Measurements from ENCODE around the gene GPR101. TPM values are rescaled to one million over a fixed set of nuclear protein-coding genes. Genes with fewer than 3 reads are reported as not detected.
A peak's percentile ranks its signal among the peaks of the same experiment; 100 is the strongest.

The GPR101 gene
- not detected in 2 replicates for total RNA-seq (2012; rRNA removed)

- peaks cover 72% of the 10 kb centered on the region for H3K27me3 ChIP-seq (ENCODE audit: control insufficient read depth, insufficient read depth, low read length)
- H3K4me1 ChIP-seq (ENCODE audit: control insufficient read depth, insufficient read depth, low read length), result peaks cover 5% of the 10 kb centered on the region
- no peak within 1 kb of the TSS for H3K4me2 ChIP-seq (ENCODE audit: low read length)
- no peaks in the 10 kb centered on the region for H3K36me3 ChIP-seq (ENCODE audit: insufficient read depth, low read length)
- no peak within 1 kb of the TSS for H3K9ac ChIP-seq (ENCODE audit: low read depth, low read length)
- H3K9me3 ChIP-seq (replicated peaks; ENCODE audit: low read length), result peaks cover 3% of the 10 kb centered on the region
- no peak within 1 kb of the TSS for H3K4me3 ChIP-seq (ENCODE audit: low read length)
These were observed at the start of gene GPR101 for GRCh38 chrX:137033774-137034507. GPR101 (minus strand) TSS chrX:137033995; CDS start chrX:137031674, 2,321 bp downstream.

GRCh38 chrX:137081239-137081638 lies 47.4 kb upstream of the GPR101 start:
- Histone ChIP-seq H3K36me3 (ENCODE audit: insufficient read depth, low read length) (no peaks in the 10 kb centered on the region), H3K27me3 (ENCODE audit: control insufficient read depth, insufficient read depth, low read length) (no peaks in the 10 kb centered on the region), H3K9ac (ENCODE audit: low read depth, low read length) (no peak overlapping the region), H3K4me1 (ENCODE audit: control insufficient read depth, insufficient read depth, low read length) (no peaks in the 10 kb centered on the region), H3K4me3 (ENCODE audit: low read length) (no peak overlapping the region), H3K9me3 (replicated peaks; ENCODE audit: low read length) (no peaks in the 10 kb centered on the region), H3K4me2 (ENCODE audit: low read length) (no peak overlapping the region)

- Histone ChIP-seq H3K4me2 (ENCODE audit: low read length) (no peak overlapping the region), H3K4me1 (ENCODE audit: control insufficient read depth, insufficient read depth, low read length) (no peaks in the 10 kb centered on the region), H3K9me3 (replicated peaks; ENCODE audit: low read length) (no peaks in the 10 kb centered on the region), H3K27me3 (ENCODE audit: control insufficient read depth, insufficient read depth, low read length) (no peaks in the 10 kb centered on the region), H3K4me3 (ENCODE audit: low read length) (no peak overlapping the region), H3K9ac (ENCODE audit: low read depth, low read length) (no peak overlapping the region), H3K36me3 (ENCODE audit: insufficient read depth, low read length) (no peaks in the 10 kb centered on the region)
These were observed 38.6 kb upstream of the GPR101 start for GRCh38 chrX:137072396-137072795.

- Histone ChIP-seq H3K4me1 (ENCODE audit: control insufficient read depth, insufficient read depth, low read length) (no peaks in the 10 kb centered on the region), H3K4me3 (ENCODE audit: low read length) (no peak overlapping the region), H3K9me3 (replicated peaks; ENCODE audit: low read length) (no peaks in the 10 kb centered on the region), H3K27me3 (ENCODE audit: control insufficient read depth, insufficient read depth, low read length) (no peaks in the 10 kb centered on the region), H3K9ac (ENCODE audit: low read depth, low read length) (no peak overlapping the region), H3K36me3 (ENCODE audit: insufficient read depth, low read length) (no peaks in the 10 kb centered on the region), H3K4me2 (ENCODE audit: low read length) (no peak overlapping the region)
These were observed 37.8 kb upstream of the GPR101 start for GRCh38 chrX:137071596-137071995.

- Histone ChIP-seq H3K9ac (ENCODE audit: low read depth, low read length) (no peak overlapping the region), H3K4me1 (ENCODE audit: control insufficient read depth, insufficient read depth, low read length) (no peaks in the 10 kb centered on the region), H3K36me3 (ENCODE audit: insufficient read depth, low read length) (no peaks in the 10 kb centered on the region), H3K4me3 (ENCODE audit: low read length) (no peak overlapping the region), H3K9me3 (replicated peaks; ENCODE audit: low read length) (no peaks in the 10 kb centered on the region), H3K27me3 (ENCODE audit: control insufficient read depth, insufficient read depth, low read length) (no peaks in the 10 kb centered on the region), H3K4me2 (ENCODE audit: low read length) (no peak overlapping the region)
These were observed 33.4 kb upstream of the GPR101 start for GRCh38 chrX:137067147-137067546.

- no peaks in the 10 kb centered on the region for H3K4me1 ChIP-seq (ENCODE audit: control insufficient read depth, insufficient read depth, low read length)
- H3K4me2 ChIP-seq (ENCODE audit: low read length), result no peak overlapping the region
- no peaks in the 10 kb centered on the region for H3K9me3 ChIP-seq (replicated peaks; ENCODE audit: low read length)
- H3K4me3 ChIP-seq (ENCODE audit: low read length), result no peak overlapping the region
- no peaks in the 10 kb centered on the region for H3K36me3 ChIP-seq (ENCODE audit: insufficient read depth, low read length)
- no peak overlapping the region for H3K9ac ChIP-seq (ENCODE audit: low read depth, low read length)
- no peaks in the 10 kb centered on the region for H3K27me3 ChIP-seq (ENCODE audit: control insufficient read depth, insufficient read depth, low read length)
These were observed 29.3 kb upstream of the GPR101 start for GRCh38 chrX:137062915-137063617.

GRCh38 chrX:137058339-137059127 lies 24.7 kb upstream of the GPR101 start:
- Histone ChIP-seq H3K9me3 (replicated peaks; ENCODE audit: low read length) (no peaks in the 10 kb centered on the region), H3K4me2 (ENCODE audit: low read length) (no peak overlapping the region), H3K27me3 (ENCODE audit: control insufficient read depth, insufficient read depth, low read length) (peaks cover 11% of the 10 kb centered on the region), H3K4me1 (ENCODE audit: control insufficient read depth, insufficient read depth, low read length) (no peaks in the 10 kb centered on the region), H3K36me3 (ENCODE audit: insufficient read depth, low read length) (no peaks in the 10 kb centered on the region), H3K4me3 (ENCODE audit: low read length) (no peak overlapping the region), H3K9ac (ENCODE audit: low read depth, low read length) (no peak overlapping the region)

- Histone ChIP-seq H3K4me2 (ENCODE audit: low read length) (peak overlapping the region; percentile 89), H3K4me1 (ENCODE audit: control insufficient read depth, insufficient read depth, low read length) (peaks cover 3% of the 10 kb centered on the region), H3K27me3 (ENCODE audit: control insufficient read depth, insufficient read depth, low read length) (peaks cover 32% of the 10 kb centered on the region), H3K9ac (ENCODE audit: low read depth, low read length) (peak overlapping the region; percentile 41), H3K36me3 (ENCODE audit: insufficient read depth, low read length) (no peaks in the 10 kb centered on the region), H3K4me3 (ENCODE audit: low read length) (peak overlapping the region; percentile 65), H3K9me3 (replicated peaks; ENCODE audit: low read length) (no peaks in the 10 kb centered on the region)
These were observed 18.9 kb upstream of the GPR101 start for GRCh38 chrX:137052643-137053235.

- Histone ChIP-seq H3K36me3 (ENCODE audit: insufficient read depth, low read length) (no peaks in the 10 kb centered on the region), H3K9me3 (replicated peaks; ENCODE audit: low read length) (no peaks in the 10 kb centered on the region), H3K4me1 (ENCODE audit: control insufficient read depth, insufficient read depth, low read length) (peaks cover 3% of the 10 kb centered on the region), H3K4me3 (ENCODE audit: low read length) (peak overlapping the region; percentile 65), H3K27me3 (ENCODE audit: control insufficient read depth, insufficient read depth, low read length) (peaks cover 32% of the 10 kb centered on the region), H3K4me2 (ENCODE audit: low read length) (peak overlapping the region; percentile 89), H3K9ac (ENCODE audit: low read depth, low read length) (peak overlapping the region; percentile 41)
These were observed 18.3 kb upstream of the GPR101 start for GRCh38 chrX:137051978-137052642.

- Histone ChIP-seq H3K4me3 (ENCODE audit: low read length) (no peak overlapping the region), H3K27me3 (ENCODE audit: control insufficient read depth, insufficient read depth, low read length) (peaks cover 14% of the 10 kb centered on the region), H3K9me3 (replicated peaks; ENCODE audit: low read length) (no peaks in the 10 kb centered on the region), H3K4me2 (ENCODE audit: low read length) (no peak overlapping the region), H3K4me1 (ENCODE audit: control insufficient read depth, insufficient read depth, low read length) (no peaks in the 10 kb centered on the region), H3K36me3 (ENCODE audit: insufficient read depth, low read length) (no peaks in the 10 kb centered on the region), H3K9ac (ENCODE audit: low read depth, low read length) (no peak overlapping the region)
These were observed 11.1 kb upstream of the GPR101 start for GRCh38 chrX:137044893-137045292.

- Histone ChIP-seq H3K27me3 (ENCODE audit: control insufficient read depth, insufficient read depth, low read length) (peaks cover 13% of the 10 kb centered on the region), H3K9ac (ENCODE audit: low read depth, low read length) (no peak overlapping the region), H3K4me3 (ENCODE audit: low read length) (no peak overlapping the region), H3K4me1 (ENCODE audit: control insufficient read depth, insufficient read depth, low read length) (no peaks in the 10 kb centered on the region), H3K36me3 (ENCODE audit: insufficient read depth, low read length) (no peaks in the 10 kb centered on the region), H3K4me2 (ENCODE audit: low read length) (no peak overlapping the region), H3K9me3 (replicated peaks; ENCODE audit: low read length) (no peaks in the 10 kb centered on the region)
These were observed 9.9 kb upstream of the GPR101 start for GRCh38 chrX:137043736-137044135.

Measured in skeletal muscle satellite cell (primary cell).